Erythroblast (primary cell): ENCODE results near the gene SLC6A13.

ENCODE experiments used
- GATA1 ChIP-seq: IDR thresholded peaks from 2 replicates; pipeline ENCODE4 v1.6.1; 2011; ENCODE audit warnings: low read depth, mild to moderate bottlenecking, control low read depth, low read length, moderate library complexity
- POLR2A ChIP-seq: IDR thresholded peaks from 2 replicates; pipeline ENCODE4 v1.6.1; 2011; ENCODE audit warnings: mild to moderate bottlenecking, low read length

DNA sequence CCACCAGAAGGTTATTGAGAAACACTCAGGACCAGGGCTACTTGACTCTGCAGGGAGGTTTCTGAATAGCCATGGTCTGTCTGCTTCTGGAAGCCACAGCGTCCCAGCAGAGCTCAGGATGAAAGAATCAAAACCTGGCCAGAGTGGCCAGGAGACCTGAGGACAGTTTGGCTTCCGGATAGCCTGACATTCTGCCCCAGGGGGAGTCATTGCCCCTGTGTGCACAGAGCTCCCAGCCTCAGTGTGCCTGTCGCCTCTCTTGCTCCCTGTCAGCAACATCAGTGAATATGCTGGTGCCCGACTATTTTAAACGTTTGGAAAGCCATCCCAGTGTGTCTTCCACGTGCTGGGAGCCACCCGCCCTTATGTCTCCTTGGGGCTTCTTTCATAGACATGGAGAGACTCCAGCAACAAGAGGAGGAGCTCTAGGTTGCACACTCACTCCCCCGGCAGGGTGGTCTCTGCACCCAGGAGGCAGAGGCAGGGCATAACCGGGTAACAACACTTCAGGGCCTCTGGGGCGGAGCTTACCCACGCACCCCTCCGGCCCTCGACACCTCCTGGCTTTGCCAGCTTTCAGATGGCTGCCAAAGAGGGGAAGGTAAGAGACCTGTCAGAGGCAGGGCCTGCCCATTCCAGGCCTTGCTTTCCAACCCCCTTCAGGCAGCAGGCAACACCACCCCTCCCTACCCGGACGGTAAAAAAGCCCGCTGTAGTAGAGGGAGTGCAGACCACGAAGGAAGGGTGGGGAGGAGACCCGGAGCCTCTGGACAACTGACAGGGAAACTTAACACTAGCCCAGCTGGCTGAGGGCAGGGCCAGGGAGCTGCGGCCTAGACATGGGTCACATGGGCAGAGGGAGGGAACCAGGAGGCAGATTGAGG, 29.7 kb downstream of the SLC6A13 start:
- no peak for TF ChIP-seq POLR2A
- TF ChIP-seq GATA1 = no peak
